ENCODE results near the gene UBE2D3.

GRCh38 chr4:102764901-102765300 lies 62.5 kb downstream of the UBE2D3 start:
- TF ChIP-seq, protein P1, sequence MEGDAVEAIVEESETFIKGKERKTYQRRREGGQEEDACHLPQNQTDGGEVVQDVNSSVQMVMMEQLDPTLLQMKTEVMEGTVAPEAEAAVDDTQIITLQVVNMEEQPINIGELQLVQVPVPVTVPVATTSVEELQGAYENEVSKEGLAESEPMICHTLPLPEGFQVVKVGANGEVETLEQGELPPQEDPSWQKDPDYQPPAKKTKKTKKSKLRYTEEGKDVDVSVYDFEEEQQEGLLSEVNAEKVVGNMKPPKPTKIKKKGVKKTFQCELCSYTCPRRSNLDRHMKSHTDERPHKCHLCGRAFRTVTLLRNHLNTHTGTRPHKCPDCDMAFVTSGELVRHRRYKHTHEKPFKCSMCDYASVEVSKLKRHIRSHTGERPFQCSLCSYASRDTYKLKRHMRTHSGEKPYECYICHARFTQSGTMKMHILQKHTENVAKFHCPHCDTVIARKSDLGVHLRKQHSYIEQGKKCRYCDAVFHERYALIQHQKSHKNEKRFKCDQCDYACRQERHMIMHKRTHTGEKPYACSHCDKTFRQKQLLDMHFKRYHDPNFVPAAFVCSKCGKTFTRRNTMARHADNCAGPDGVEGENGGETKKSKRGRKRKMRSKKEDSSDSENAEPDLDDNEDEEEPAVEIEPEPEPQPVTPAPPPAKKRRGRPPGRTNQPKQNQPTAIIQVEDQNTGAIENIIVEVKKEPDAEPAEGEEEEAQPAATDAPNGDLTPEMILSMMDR (IDR thresholded peaks at IDR 0.05): no peak
- TF ChIP-seq POLR2A (IDR thresholded peaks at IDR 0.05): no peak
- TF ChIP-seq POLR2AphosphoS5 (IDR thresholded peaks at IDR 0.05): no peak
